Liver (tissue), 3 donors: ENCODE data around the gene DRC1.

Experiments
- FOXA1 ChIP-seq: IDR thresholded peaks from 2 replicates; pipeline ENCODE4 v1.6.1; 2016; ENCODE audit warnings: antibody characterized with exemption
- HNF4A ChIP-seq, 2 donors: conservative IDR thresholded peaks; 2 replicates each; pipeline ENCODE4 v1.6.1; 2016; ENCODE audit warnings: antibody characterized with exemption in 2 of 2, mild to moderate bottlenecking in 2 of 2
- JUND ChIP-seq, 2 donors: IDR thresholded peaks; 2 replicates each; pipeline ENCODE4 v1.6.1; 2016; ENCODE audit warnings: antibody characterized with exemption in 2 of 2
- RAD21 ChIP-seq, 2 donors: IDR thresholded peaks; 2 replicates each; pipeline ENCODE4 v1.6.1; 2016; ENCODE audit warnings: antibody characterized with exemption in 2 of 2, mild to moderate bottlenecking in 2 of 2
- TF ChIP-seq, protein P1 (sequence below): fragments of 150-350 bp; IDR thresholded peaks from 2 replicates; pipeline ENCODE4 v1.5.1; 2017; ENCODE audit warnings: improper control_type of control experiment, low read depth, low read length; ENCODE audit not compliant: missing input control
- TF ChIP-seq, protein P2 (sequence below): IDR thresholded peaks from 2 replicates; pipeline ENCODE4 v1.6.1; 2016; ENCODE audit warnings: antibody characterized with exemption, mild to moderate bottlenecking
- TF ChIP-seq, protein P3 (sequence below): IDR thresholded peaks from 2 replicates; pipeline ENCODE4 v1.6.1; 2016; ENCODE audit warnings: antibody characterized with exemption
- donor health status: healthy.
- donor health status: healthy.

DNA sequence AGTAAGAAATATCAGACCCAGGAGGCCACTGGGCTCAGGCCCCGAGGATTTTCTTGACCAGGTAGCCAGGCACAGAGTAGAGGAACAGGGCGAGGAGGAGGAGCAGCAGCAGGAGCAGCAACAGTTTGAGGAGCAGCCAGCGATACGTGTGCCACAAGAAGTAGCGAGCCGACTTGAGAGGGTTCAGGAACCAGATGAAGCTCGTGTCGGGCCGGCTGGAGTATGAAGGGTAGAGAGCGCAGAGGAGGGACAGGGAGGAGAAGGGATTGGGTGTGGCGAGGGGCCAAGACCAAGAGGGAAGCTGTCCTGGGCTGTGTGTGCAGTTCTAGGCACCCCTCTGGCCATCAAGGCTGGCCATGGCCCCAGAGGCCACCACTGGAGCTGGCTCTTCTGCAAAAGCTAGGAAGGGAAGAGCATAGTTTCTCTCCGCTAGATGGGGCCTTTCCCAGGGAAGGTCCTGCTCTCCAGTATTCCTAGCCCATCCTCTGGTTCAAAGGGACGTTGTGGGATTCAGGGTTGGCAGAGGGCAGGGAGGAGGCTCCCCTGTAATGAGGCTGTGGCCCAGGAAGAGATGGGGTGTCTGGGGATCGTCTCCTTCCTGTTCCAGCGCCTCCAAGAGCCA, 58.4 kb downstream of the DRC1 start:
- TF ChIP-seq, protein P1, sequence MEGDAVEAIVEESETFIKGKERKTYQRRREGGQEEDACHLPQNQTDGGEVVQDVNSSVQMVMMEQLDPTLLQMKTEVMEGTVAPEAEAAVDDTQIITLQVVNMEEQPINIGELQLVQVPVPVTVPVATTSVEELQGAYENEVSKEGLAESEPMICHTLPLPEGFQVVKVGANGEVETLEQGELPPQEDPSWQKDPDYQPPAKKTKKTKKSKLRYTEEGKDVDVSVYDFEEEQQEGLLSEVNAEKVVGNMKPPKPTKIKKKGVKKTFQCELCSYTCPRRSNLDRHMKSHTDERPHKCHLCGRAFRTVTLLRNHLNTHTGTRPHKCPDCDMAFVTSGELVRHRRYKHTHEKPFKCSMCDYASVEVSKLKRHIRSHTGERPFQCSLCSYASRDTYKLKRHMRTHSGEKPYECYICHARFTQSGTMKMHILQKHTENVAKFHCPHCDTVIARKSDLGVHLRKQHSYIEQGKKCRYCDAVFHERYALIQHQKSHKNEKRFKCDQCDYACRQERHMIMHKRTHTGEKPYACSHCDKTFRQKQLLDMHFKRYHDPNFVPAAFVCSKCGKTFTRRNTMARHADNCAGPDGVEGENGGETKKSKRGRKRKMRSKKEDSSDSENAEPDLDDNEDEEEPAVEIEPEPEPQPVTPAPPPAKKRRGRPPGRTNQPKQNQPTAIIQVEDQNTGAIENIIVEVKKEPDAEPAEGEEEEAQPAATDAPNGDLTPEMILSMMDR = no peak
- TF ChIP-seq RAD21 (IDR thresholded peaks at IDR 0.05) (no peak), JUND (IDR thresholded peaks at IDR 0.05) (no peak), HNF4A (conservative IDR thresholded peaks at IDR 0.05) (no peak), FOXA1 (no peak)
- TF ChIP-seq, protein P2, sequence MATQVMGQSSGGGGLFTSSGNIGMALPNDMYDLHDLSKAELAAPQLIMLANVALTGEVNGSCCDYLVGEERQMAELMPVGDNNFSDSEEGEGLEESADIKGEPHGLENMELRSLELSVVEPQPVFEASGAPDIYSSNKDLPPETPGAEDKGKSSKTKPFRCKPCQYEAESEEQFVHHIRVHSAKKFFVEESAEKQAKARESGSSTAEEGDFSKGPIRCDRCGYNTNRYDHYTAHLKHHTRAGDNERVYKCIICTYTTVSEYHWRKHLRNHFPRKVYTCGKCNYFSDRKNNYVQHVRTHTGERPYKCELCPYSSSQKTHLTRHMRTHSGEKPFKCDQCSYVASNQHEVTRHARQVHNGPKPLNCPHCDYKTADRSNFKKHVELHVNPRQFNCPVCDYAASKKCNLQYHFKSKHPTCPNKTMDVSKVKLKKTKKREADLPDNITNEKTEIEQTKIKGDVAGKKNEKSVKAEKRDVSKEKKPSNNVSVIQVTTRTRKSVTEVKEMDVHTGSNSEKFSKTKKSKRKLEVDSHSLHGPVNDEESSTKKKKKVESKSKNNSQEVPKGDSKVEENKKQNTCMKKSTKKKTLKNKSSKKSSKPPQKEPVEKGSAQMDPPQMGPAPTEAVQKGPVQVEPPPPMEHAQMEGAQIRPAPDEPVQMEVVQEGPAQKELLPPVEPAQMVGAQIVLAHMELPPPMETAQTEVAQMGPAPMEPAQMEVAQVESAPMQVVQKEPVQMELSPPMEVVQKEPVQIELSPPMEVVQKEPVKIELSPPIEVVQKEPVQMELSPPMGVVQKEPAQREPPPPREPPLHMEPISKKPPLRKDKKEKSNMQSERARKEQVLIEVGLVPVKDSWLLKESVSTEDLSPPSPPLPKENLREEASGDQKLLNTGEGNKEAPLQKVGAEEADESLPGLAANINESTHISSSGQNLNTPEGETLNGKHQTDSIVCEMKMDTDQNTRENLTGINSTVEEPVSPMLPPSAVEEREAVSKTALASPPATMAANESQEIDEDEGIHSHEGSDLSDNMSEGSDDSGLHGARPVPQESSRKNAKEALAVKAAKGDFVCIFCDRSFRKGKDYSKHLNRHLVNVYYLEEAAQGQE = no peak
- TF ChIP-seq, protein P3, sequence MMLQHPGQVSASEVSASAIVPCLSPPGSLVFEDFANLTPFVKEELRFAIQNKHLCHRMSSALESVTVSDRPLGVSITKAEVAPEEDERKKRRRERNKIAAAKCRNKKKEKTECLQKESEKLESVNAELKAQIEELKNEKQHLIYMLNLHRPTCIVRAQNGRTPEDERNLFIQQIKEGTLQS = no peak
